NCI-H510A treated with DMSO at 0.1 percent for 48 hours (cell line): ENCODE measurements around the gene SLC22A7.

ENCODE experiments used
- DNase-seq: peaks from one replicate; lab custom pipeline; 2025; lab: John Stamatoyannopoulos, UW

Gene SLC22A7

GRCh38 chr6:43283514-43283901 lies 14.6 kb upstream of the SLC22A7 start:
- DNase-seq: no peak

GRCh38 chr6:43283905-43284304 lies 14.2 kb upstream of the SLC22A7 start:
- DNase-seq: no peak

- DNase-seq: no peak
Measured at GRCh38 chr6:43284991-43285781, 12.9 kb upstream of the SLC22A7 start.

- DNase-seq: no peak
Measured at GRCh38 chr6:43285832-43286231, 12.2 kb upstream of the SLC22A7 start.

GRCh38 chr6:43286456-43286979 lies 11.5 kb upstream of the SLC22A7 start:
- no peak for DNase-seq

- no peak for DNase-seq
Measured at GRCh38 chr6:43286980-43287716, 10.9 kb upstream of the SLC22A7 start.

- DNase-seq: no peak
Measured at GRCh38 chr6:43287717-43288679, 10.1 kb upstream of the SLC22A7 start.

GRCh38 chr6:43290339-43290904 lies 7.6 kb upstream of the SLC22A7 start:
- DNase-seq: no peak

GRCh38 chr6:43290905-43291355 lies 7.1 kb upstream of the SLC22A7 start:
- no peak for DNase-seq

- DNase-seq: no peak
Measured at GRCh38 chr6:43291708-43292107, 6.4 kb upstream of the SLC22A7 start.

- DNase-seq: no peak
Measured at GRCh38 chr6:43292341-43292740, 5.7 kb upstream of the SLC22A7 start.

- no peak for DNase-seq
Measured at GRCh38 chr6:43292763-43293318, 5.2 kb upstream of the SLC22A7 start.

- DNase-seq: no peak
Measured at GRCh38 chr6:43293698-43294097, 4.4 kb upstream of the SLC22A7 start.

GRCh38 chr6:43294536-43294935 lies 3.5 kb upstream of the SLC22A7 start:
- DNase-seq: no peak

GRCh38 chr6:43295456-43295855 lies 2.6 kb upstream of the SLC22A7 start:
- DNase-seq: no peak

- no peak for DNase-seq
Measured at GRCh38 chr6:43296780-43297497, 1.1 kb upstream of the SLC22A7 start.

GRCh38 chr6:43298565-43299337 lies 691 bp downstream of the SLC22A7 start:
- DNase-seq: no peak

GRCh38 chr6:43299338-43300293 lies 1.6 kb downstream of the SLC22A7 start:
- no peak for DNase-seq
